Left lung (tissue), 10 donors: ENCODE results near the gene CTSF. TPM values are rescaled to one million over a fixed set of nuclear protein-coding genes. Genes with fewer than 3 reads are reported as not detected.

Source experiments
- ATAC-seq: fragments of 200-7000 bp; cut with Tn5 transposase; one replicate; pipeline ENCODE4 v1.9.1; 2020; ENCODE audit warnings: moderate library complexity
- DNase-seq, 4 donors: peaks; one replicate each; pipeline ENCODE4 v3.0.0-alpha.2; 2013 to 2020
- H3K27ac ChIP-seq, 2 donors: fragments of 200-600 bp; sonication (generic) in 1 of 2; one replicate each; pipeline versions ENCODE4 v1.5.0 to v1.8.0; 2020 to 2021
- H3K27me3 ChIP-seq, 2 donors: fragments of 200-600 bp; sonication (generic) in 1 of 2; one replicate each; pipeline versions ENCODE4 v1.5.0 to v1.8.0; 2020 to 2021
- H3K36me3 ChIP-seq, 2 donors: fragments of 200-600 bp; sonication (generic) in 1 of 2; one replicate each; pipeline versions ENCODE4 v1.5.0 to v1.8.0; 2020 to 2021
- H3K4me1 ChIP-seq, 2 donors: fragments of 200-600 bp; one replicate each; pipeline ENCODE4 v1.8.0; 2021
- H3K4me3 ChIP-seq, 2 donors: fragments of 200-600 bp; sonication (generic) in 1 of 2; one replicate each; pipeline versions ENCODE4 v1.5.0 to v1.8.0; 2020 to 2021; ENCODE audit warnings: mild to moderate bottlenecking in 1 of 2
- H3K9me3 ChIP-seq, 2 donors: fragments of 200-600 bp; sonication (generic) in 1 of 2; one replicate each; pipeline versions ENCODE4 v1.5.0 to v1.8.0; 2020 to 2021
- CTCF ChIP-seq, 2 donors: fragments of 200-600 bp; sonication (generic) in 1 of 2; IDR thresholded peaks; one replicate each; pipeline versions ENCODE4 v1.5.0 to v1.8.0; 2021; ENCODE audit warnings: antibody characterized with exemption in 2 of 2
- intact Hi-C, 2 donors: fragments of 100-400 bp; cut with DNase I; formaldehyde crosslinking; loops; one replicate each; pipeline versions ENCODE4 v1.11.2 to v1.14.2; 2022
- polyA plus RNA-seq, 6 donors: library from polyadenylated mRNA; unstranded; fragments of 120-200 nt; gene quantifications; one replicate each; pipeline ENCODE4 v1.2.1, GENCODE V29; 2013; ENCODE audit not compliant: insufficient read length in 6 of 6
- total RNA-seq, 2 donors: library from RNA; stranded (reverse); fragmentation: NEBNext Ultra II Directional; extraction: Animal tissue kit (Norgen Biotek cat#: 25700); gene quantifications; one replicate each; pipeline ENCODE4 v1.2.1, GENCODE V29; 2021
- donor health status: DM: no; HTN: yes; CAD: no.
- donor health status: DM: no; HTN: no; CAD: no.

Gene CTSF
- total and polyA plus RNA-seq, 8 donors, result 10.8 to 56.9 (median 42.7) TPM

DNA sequence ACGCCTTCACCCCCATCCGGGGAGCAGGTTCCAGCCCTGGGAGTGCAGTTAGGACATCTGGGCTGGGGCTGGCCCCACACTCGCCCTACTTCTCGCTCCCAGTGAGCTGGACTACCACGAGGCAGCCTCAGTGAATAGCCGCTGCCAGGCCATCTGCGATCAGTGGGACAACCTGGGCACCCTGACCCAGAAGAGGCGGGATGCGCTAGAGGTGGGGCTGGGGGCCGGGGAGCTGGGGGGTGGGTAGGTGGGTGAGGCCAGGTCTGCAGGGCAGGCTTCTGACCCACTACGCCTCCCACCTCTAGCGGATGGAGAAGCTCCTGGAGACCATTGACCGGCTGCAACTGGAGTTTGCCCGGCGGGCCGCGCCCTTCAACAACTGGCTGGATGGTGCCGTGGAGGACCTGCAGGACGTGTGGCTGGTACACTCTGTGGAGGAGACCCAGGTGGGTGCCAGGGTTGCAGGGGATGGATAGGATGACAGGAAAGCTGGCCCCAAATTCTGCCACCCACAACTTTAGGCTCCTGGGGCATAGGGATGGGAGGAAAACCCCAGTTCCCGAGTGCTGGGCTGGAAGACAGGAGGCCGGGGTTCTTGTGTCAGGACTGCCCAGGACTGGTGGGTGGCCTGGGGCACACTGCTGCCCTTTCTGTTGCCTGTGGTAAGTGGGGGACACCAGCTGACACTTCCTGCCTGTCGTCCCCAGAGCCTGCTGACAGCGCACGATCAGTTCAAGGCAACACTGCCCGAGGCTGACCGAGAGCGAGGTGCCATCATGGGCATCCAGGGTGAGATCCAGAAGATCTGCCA is 8.3 kb downstream of the CTSF start:
- no peak overlapping the region for H3K27ac ChIP-seq
- DNase-seq, result peak in 1 of 4 donors; percentile 63
- H3K9me3 ChIP-seq, result no peaks in the 10 kb centered on the region
- H3K36me3 ChIP-seq, result no peaks in the 10 kb centered on the region
- no peak for TF ChIP-seq CTCF (IDR thresholded peaks at IDR 0.05)
- H3K4me3 ChIP-seq, result no peak overlapping the region
- intact Hi-C loops, result no loop called here
- peaks cover 4 to 8% of the 10 kb centered on the region in 2 donors for H3K4me1 ChIP-seq
- H3K27me3 ChIP-seq, result peaks cover 0 to 26% of the 10 kb centered on the region in 2 donors
- ATAC-seq, result no peak

GRCh38 chr11:66559142-66559865 is 9.1 kb downstream of the CTSF start:
- peaks cover 0 to 26% of the 10 kb centered on the region in 2 donors for H3K27me3 ChIP-seq
- H3K27ac ChIP-seq, result no peak overlapping the region
- intact Hi-C loops, result no loop called here
- H3K36me3 ChIP-seq, result no peaks in the 10 kb centered on the region
- H3K4me3 ChIP-seq, result no peak overlapping the region
- no peak for TF ChIP-seq CTCF (IDR thresholded peaks at IDR 0.05)
- ATAC-seq (peak; percentile 38), DNase-seq (peak in 2 of 4 donors; percentile 32 to 81)
- peaks cover 4 to 8% of the 10 kb centered on the region in 2 donors for H3K4me1 ChIP-seq
- H3K9me3 ChIP-seq, result no peaks in the 10 kb centered on the region

DNA sequence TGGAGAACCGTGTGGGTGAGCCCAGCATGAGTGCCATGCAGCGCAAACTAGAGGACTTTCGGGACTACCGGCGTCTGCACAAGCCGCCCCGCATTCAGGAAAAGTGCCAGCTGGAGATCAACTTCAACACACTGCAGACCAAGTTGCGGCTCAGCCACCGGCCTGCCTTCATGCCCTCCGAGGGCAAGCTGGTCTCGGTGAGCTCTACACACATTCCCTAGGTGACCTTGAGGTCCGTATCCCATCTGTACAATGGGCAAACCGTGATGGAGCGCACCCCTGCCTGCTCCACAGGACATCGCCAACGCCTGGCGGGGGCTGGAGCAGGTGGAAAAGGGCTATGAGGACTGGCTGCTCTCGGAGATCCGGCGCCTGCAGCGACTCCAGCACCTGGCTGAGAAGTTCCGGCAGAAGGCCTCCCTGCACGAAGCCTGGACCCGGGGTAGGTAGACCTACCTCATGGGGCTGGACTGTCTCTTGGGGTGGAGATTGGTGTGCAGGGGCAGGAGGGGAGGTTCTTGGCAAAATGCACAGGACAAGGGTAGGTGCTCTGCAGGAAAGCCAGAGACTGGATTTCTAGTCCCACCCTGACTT is 10.6 kb downstream of the CTSF start:
- Histone ChIP-seq H3K27ac (no peak overlapping the region), H3K36me3 (no peaks in the 10 kb centered on the region), H3K4me3 (no peak overlapping the region), H3K4me1 (peaks cover 4 to 8% of the 10 kb centered on the region in 2 donors), H3K9me3 (no peaks in the 10 kb centered on the region), H3K27me3 (peaks cover 0 to 26% of the 10 kb centered on the region in 2 donors)
- ATAC-seq (no peak), DNase-seq (peak in 1 of 4 donors; percentile 70)
- TF ChIP-seq CTCF (IDR thresholded peaks at IDR 0.05), result no peak
- intact Hi-C loops, result no loop called here

- Histone ChIP-seq H3K9me3 (no peaks in the 10 kb centered on the region), H3K27me3 (peaks cover 0 to 26% of the 10 kb centered on the region in 2 donors), H3K36me3 (no peaks in the 10 kb centered on the region), H3K27ac (no peak overlapping the region), H3K4me3 (no peak overlapping the region), H3K4me1 (peaks cover 4 to 8% of the 10 kb centered on the region in 2 donors)
- ATAC-seq (no peak), DNase-seq (peak in 1 of 4 donors; percentile 52)
- intact Hi-C loops, result no loop called here
- no peak for TF ChIP-seq CTCF (IDR thresholded peaks at IDR 0.05)
Measured at GRCh38 chr11:66556086-66556485, 12.3 kb downstream of the CTSF start.

DNA sequence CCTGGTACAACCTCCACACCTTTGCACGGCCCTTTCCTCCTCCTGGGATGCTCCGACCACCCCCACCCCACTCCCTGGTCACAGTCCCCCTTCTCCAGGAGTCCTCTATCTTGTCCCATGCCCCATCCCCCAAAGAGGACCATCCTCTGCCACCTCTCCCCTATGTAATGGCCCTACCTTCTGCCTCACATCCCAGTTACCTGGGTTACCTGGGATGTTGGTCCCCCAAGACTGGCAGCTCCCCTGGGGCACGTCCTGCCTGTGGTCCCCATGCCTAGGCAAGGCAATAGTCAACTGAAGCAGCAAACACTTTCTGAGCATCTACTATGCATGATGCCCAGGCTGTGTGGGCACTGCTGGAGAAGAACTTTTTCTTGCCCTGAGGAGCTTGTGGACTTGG is 13.0 kb downstream of the CTSF start:
- intact Hi-C loops, result no loop called here
- peaks cover 0 to 26% of the 10 kb centered on the region in 2 donors for H3K27me3 ChIP-seq
- no peak for ATAC-seq
- H3K36me3 ChIP-seq, result no peaks in the 10 kb centered on the region
- H3K9me3 ChIP-seq, result no peaks in the 10 kb centered on the region
- peaks cover 4 to 8% of the 10 kb centered on the region in 2 donors for H3K4me1 ChIP-seq
- no peak for TF ChIP-seq CTCF (IDR thresholded peaks at IDR 0.05)
- peak in 1 of 4 donors; percentile 20 for DNase-seq
- no peak overlapping the region for H3K4me3 ChIP-seq
- no peak overlapping the region for H3K27ac ChIP-seq
